PC-3 (cell line): Measurements from ENCODE around the gene TXNIP. TPM values are rescaled to one million over a fixed set of nuclear protein-coding genes. Genes with fewer than 3 reads are reported as not detected.

Experiments
- ATAC-seq: fragments of 200-7000 bp; cut with Tn5 transposase; 2 replicates; pipeline ENCODE4 v1.9.1; 2020; ENCODE audit warnings: mild to moderate bottlenecking, moderate library complexity
- BruUV-seq: library from RNA; stranded (reverse); fragments of 400-500 nt; replicated peaks from 2 replicates; lab custom pipeline; 2021; lab: Mats Ljungman, UMichigan
- CTCF ChIA-PET: fragments of 300-600 bp; sonication (Branson Sonifier 250); formaldehyde crosslinking; loops from one replicate; lab custom pipeline; 2022; ENCODE audit warnings: antibody characterized with exemption; lab: Charles Lee
- POLR2A ChIA-PET: fragments of 300-600 bp; sonication (Branson Sonifier 250); formaldehyde crosslinking; loops from one replicate; lab custom pipeline; 2022; ENCODE audit warnings: antibody characterized with exemption; ENCODE audit not compliant: unreplicated experiment; lab: Charles Lee
- DNase-seq: peaks from one replicate; pipeline ENCODE4 v3.0.0-alpha.2; 2015
- H2AFZ ChIP-seq: fragments of 300-600 bp; sonication (generic); 2 replicates; pipeline ENCODE4 v1.6.0; 2016; ENCODE audit warnings: antibody characterized with exemption, low read length
- H3F3A ChIP-seq: fragments of 300-600 bp; sonication (generic); one replicate; pipeline ENCODE4 v1.6.0; 2017; ENCODE audit warnings: antibody characterized with exemption, low read length, control low read depth, mild to moderate bottlenecking; ENCODE audit not compliant: unreplicated experiment
- H3K27ac ChIP-seq: fragments of 300-600 bp; sonication (generic); 2 replicates; pipeline ENCODE4 v1.5.1; 2016; ENCODE audit warnings: mild to moderate bottlenecking, low read length
- H3K27me3 ChIP-seq: fragments of 300-600 bp; sonication (generic); 2 replicates; pipeline ENCODE4 v1.6.1; 2016; ENCODE audit warnings: low read length, mixed read lengths
- H3K36me3 ChIP-seq: fragments of 300-600 bp; sonication (generic); 2 replicates; pipeline ENCODE4 v1.6.1; 2016; ENCODE audit warnings: low read depth, mixed run types, low read length, mixed read lengths
- H3K4me1 ChIP-seq: fragments of 300-600 bp; sonication (generic); 2 replicates; pipeline ENCODE4 v1.5.1; 2016; ENCODE audit warnings: low read length; ENCODE audit not compliant: insufficient read depth
- H3K4me2 ChIP-seq: fragments of 300-600 bp; sonication (generic); 2 replicates; pipeline ENCODE4 v1.6.0; 2016; ENCODE audit warnings: low read length
- H3K4me3 ChIP-seq: fragments of 300-600 bp; sonication (generic); 2 replicates; pipeline ENCODE4 v1.5.1; 2016; ENCODE audit warnings: mild to moderate bottlenecking, low read length, mixed read lengths
- H3K79me2 ChIP-seq: fragments of 300-600 bp; sonication (generic); 2 replicates; pipeline ENCODE4 v1.6.1; 2017; ENCODE audit warnings: low read length, mixed read lengths
- H3K9ac ChIP-seq: fragments of 300-600 bp; sonication (generic); 2 replicates; pipeline ENCODE4 v1.6.0; 2016; ENCODE audit warnings: mild to moderate bottlenecking, low read length
- H3K9me2 ChIP-seq: fragments of 300-600 bp; sonication (generic); replicated peaks from 2 replicates; pipeline ENCODE4 v1.6.1; 2016; ENCODE audit warnings: mixed run types, low read length, mixed read lengths
- H3K9me3 ChIP-seq: fragments of 300-600 bp; sonication (generic); 2 replicates; pipeline ENCODE4 v1.6.1; 2016; ENCODE audit warnings: low read length, mixed read lengths
- H4K20me1 ChIP-seq: fragments of 300-600 bp; sonication (generic); 2 replicates; pipeline ENCODE4 v1.6.1; 2016; ENCODE audit warnings: low read length, mixed read lengths
- EZH2 ChIP-seq: fragments of 300-600 bp; sonication (generic); IDR thresholded peaks from one replicate; pipeline ENCODE4 v1.6.1; 2017; ENCODE audit warnings: antibody characterized with exemption, mild to moderate bottlenecking, low read length; ENCODE audit not compliant: unreplicated experiment
- EZH2phosphoT487 ChIP-seq: fragments of 300-600 bp; sonication (generic); IDR thresholded peaks from 2 replicates; pipeline ENCODE4 v1.6.1; 2018; ENCODE audit warnings: mild to moderate bottlenecking, antibody characterized with exemption, low read length, borderline replicate concordance
- intact Hi-C: fragments of 100-400 bp; cut with micrococcal nuclease; formaldehyde crosslinking; loops from 2 replicates; pipeline ENCODE4 v1.9.0; 2023
- total RNA-seq: library from RNA; depleted of rRNA; stranded (reverse); fragments of >200 nt; gene quantifications from 2 replicates; pipeline ENCODE4 v1.2.3, GENCODE V29; 2014
- TF ChIP-seq, protein P1 (sequence below): fragments of 300-600 bp; sonication (generic); conservative IDR thresholded peaks from 2 replicates; pipeline ENCODE4 v1.5.1; 2017; ENCODE audit warnings: antibody characterized with exemption, low read depth, mild to moderate bottlenecking, low read length

Gene TXNIP
- total RNA-seq, 1 experiment from 2014 or later, result 45.3 TPM

GRCh38 chr1:145995964-145996432, 381 bp downstream of the TXNIP start:
- Histone ChIP-seq H3K36me3 (peaks cover 34% of the 10 kb centered on the region), H2AFZ (peak overlapping the region; percentile 98), H3K4me2 (peak overlapping the region; percentile 98), H3K9me3 (no peaks in the 10 kb centered on the region), H4K20me1 (peaks cover 34% of the 10 kb centered on the region), H3K9me2 (no peaks in the 10 kb centered on the region), H3K4me3 (peak overlapping the region; percentile 99), H3K27me3 (no peaks in the 10 kb centered on the region), H3F3A (peaks cover 9% of the 10 kb centered on the region), H3K4me1 (peaks cover 42% of the 10 kb centered on the region), H3K27ac (peak overlapping the region; percentile 66), H3K79me2 (peaks cover 44% of the 10 kb centered on the region), H3K9ac (peak overlapping the region; percentile 94)
- ChIA-PET POLR2A (no interaction called here), CTCF (no interaction called here)
- DNase-seq (peak; percentile 26), ATAC-seq (peak; percentile 25; the same call in 1 of the 2 replicates)
- TSS peak; percentile 71 for BruUV-seq
- intact Hi-C loops, result loop anchor here (1.0 kb wide), 1 partner anchor 17 kb away; no protein-coding TSS in a partner anchor
- TF ChIP-seq, protein P1, sequence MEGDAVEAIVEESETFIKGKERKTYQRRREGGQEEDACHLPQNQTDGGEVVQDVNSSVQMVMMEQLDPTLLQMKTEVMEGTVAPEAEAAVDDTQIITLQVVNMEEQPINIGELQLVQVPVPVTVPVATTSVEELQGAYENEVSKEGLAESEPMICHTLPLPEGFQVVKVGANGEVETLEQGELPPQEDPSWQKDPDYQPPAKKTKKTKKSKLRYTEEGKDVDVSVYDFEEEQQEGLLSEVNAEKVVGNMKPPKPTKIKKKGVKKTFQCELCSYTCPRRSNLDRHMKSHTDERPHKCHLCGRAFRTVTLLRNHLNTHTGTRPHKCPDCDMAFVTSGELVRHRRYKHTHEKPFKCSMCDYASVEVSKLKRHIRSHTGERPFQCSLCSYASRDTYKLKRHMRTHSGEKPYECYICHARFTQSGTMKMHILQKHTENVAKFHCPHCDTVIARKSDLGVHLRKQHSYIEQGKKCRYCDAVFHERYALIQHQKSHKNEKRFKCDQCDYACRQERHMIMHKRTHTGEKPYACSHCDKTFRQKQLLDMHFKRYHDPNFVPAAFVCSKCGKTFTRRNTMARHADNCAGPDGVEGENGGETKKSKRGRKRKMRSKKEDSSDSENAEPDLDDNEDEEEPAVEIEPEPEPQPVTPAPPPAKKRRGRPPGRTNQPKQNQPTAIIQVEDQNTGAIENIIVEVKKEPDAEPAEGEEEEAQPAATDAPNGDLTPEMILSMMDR, result no peak
- TF ChIP-seq EZH2 (no peak), EZH2phosphoT487 (no peak)

DNA sequence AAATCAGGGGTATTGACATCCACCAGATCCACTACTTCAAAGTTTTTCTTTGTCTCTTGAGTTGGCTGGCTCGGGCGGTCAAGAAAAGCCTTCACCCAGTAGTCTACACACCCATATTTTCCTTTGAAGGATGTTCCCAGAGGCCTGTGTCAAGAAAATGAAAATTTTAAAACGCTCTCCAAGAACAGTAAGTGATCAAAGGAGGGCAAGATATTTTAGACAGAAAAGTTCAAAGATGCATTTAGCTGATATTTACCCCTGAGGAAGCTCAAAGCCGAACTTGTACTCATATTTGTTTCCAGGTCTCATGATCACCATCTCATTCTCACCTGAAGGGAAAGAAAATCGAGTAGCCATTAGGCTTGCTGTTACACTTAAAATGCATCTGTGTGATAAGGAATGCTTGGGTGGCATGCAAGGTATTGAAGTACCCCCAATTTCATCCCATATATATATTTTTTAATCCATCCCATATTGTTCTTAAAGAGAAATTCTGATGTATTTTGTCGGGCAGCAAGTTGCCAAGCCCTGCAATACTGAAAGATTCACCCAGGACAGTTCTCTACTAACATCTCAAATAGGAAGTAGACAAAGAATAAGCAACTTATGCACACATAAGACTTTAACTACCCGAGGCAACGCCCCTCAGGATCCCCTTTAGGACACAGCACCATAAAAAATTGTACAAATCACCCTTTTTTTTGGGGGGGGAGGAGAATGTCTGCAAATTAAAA, 1.1 kb downstream of the TXNIP start:
- no peaks in the 10 kb centered on the region for H3K27me3 ChIP-seq
- peaks cover 9% of the 10 kb centered on the region for H3F3A ChIP-seq
- ATAC-seq (no peak), DNase-seq (no peak)
- no peaks in the 10 kb centered on the region for H3K9me3 ChIP-seq
- H3K4me2 ChIP-seq, result peak overlapping the region; percentile 98
- H3K36me3 ChIP-seq, result peaks cover 34% of the 10 kb centered on the region
- peak overlapping the region; percentile 98; the same call in 1 of the 2 replicates for H2AFZ ChIP-seq
- peak overlapping the region; percentile 99 for H3K4me3 ChIP-seq
- peaks cover 34% of the 10 kb centered on the region for H4K20me1 ChIP-seq
- no peaks in the 10 kb centered on the region for H3K9me2 ChIP-seq
- H3K4me1 ChIP-seq, result peaks cover 42% of the 10 kb centered on the region
- peak overlapping the region; percentile 94 for H3K9ac ChIP-seq
- TF ChIP-seq EZH2 (no peak), EZH2phosphoT487 (no peak)
- TF ChIP-seq, protein P1, result no peak
- intact Hi-C loops, result no loop called here
- ChIA-PET CTCF (no interaction called here), POLR2A (no interaction called here)
- H3K79me2 ChIP-seq, result peaks cover 44% of the 10 kb centered on the region
- BruUV-seq, result no TSS peak
- peak overlapping the region; percentile 66; the same call in 1 of the 2 replicates for H3K27ac ChIP-seq
